ENCODE measurements around the gene ITGB3. TPM values are rescaled to one million over a fixed set of nuclear protein-coding genes. Genes with fewer than 3 reads are reported as not detected.

The ITGB3 gene
- total and polyA plus RNA-seq, 10 of the 15 experiments (the other 5 are each of a cell fraction or from before 2014, with no cell fraction given), result 0.69 to 22.8 (median 13.6) TPM

DNA sequence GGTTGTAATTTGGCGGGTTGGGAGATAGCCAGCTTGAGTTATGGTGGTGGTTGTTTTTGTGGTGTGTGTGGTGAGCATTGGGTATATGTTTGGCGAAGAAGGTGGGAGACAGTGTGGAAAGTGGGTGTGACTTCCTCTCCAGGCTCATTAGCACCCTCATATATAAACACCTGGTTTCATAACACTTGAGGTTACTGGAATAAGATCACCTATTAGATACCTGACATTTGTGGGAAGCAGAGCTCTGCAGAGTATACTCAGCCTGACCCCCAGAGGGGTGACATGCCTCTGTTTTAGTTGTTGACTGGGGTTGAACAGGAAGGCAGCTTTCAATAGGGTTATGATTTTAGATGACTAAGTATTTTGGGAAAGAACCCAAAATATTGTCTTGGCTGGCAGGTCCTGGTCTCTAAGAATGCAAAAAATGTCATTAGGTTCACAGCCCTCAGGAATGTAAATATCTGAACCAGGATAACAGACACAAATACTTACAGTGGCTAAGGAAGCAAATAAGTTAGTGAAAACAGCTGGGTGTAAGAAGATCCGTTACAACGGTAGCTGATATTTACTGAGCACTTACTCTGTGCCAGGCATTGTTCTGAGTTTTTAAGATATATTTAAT lies 51.8 kb downstream of the ITGB3 start (continued):
- TF ChIP-seq ESRRA (IDR thresholded peaks at IDR 0.05; ENCODE audit: low read length), result no peak
- no peak for TF ChIP-seq NR2C1 (IDR thresholded peaks at IDR 0.05)
- no peak for TF ChIP-seq NFYA (IDR thresholded peaks at IDR 0.05; ENCODE audit: borderline replicate concordance, low read depth, low read length)
- TF ChIP-seq, protein P1, sequence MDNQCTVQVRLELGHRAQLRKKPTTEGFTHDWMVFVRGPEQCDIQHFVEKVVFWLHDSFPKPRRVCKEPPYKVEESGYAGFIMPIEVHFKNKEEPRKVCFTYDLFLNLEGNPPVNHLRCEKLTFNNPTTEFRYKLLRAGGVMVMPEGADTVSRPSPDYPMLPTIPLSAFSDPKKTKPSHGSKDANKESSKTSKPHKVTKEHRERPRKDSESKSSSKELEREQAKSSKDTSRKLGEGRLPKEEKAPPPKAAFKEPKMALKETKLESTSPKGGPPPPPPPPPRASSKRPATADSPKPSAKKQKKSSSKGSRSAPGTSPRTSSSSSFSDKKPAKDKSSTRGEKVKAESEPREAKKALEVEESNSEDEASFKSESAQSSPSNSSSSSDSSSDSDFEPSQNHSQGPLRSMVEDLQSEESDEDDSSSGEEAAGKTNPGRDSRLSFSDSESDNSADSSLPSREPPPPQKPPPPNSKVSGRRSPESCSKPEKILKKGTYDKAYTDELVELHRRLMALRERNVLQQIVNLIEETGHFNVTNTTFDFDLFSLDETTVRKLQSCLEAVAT (IDR thresholded peaks at IDR 0.05), result 0 out of 2 replicates have a peak, but pooled peaks have one; percentile 31
- no peak for TF ChIP-seq ZZZ3 (IDR thresholded peaks at IDR 0.05; ENCODE audit: control insufficient read depth, insufficient read length, low read depth)
- no peak for TF ChIP-seq PAX5 (IDR thresholded peaks at IDR 0.05; ENCODE audit: borderline replicate concordance, low read depth, low read length)
- TF ChIP-seq, protein P2, sequence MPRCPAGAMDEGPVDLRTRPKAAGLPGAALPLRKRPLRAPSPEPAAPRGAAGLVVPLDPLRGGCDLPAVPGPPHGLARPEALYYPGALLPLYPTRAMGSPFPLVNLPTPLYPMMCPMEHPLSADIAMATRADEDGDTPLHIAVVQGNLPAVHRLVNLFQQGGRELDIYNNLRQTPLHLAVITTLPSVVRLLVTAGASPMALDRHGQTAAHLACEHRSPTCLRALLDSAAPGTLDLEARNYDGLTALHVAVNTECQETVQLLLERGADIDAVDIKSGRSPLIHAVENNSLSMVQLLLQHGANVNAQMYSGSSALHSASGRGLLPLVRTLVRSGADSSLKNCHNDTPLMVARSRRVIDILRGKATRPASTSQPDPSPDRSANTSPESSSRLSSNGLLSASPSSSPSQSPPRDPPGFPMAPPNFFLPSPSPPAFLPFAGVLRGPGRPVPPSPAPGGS (IDR thresholded peaks at IDR 0.05; ENCODE audit: borderline replicate concordance, insufficient read depth, low read depth, low read length, poor library complexity, severe bottlenecking), result no peak
- peak; percentile 45 to 62 for TF ChIP-seq IKZF2 (IDR thresholded peaks at IDR 0.05)
- no peak for TF ChIP-seq PAX8 (IDR thresholded peaks at IDR 0.05)
- TF ChIP-seq, protein P3, sequence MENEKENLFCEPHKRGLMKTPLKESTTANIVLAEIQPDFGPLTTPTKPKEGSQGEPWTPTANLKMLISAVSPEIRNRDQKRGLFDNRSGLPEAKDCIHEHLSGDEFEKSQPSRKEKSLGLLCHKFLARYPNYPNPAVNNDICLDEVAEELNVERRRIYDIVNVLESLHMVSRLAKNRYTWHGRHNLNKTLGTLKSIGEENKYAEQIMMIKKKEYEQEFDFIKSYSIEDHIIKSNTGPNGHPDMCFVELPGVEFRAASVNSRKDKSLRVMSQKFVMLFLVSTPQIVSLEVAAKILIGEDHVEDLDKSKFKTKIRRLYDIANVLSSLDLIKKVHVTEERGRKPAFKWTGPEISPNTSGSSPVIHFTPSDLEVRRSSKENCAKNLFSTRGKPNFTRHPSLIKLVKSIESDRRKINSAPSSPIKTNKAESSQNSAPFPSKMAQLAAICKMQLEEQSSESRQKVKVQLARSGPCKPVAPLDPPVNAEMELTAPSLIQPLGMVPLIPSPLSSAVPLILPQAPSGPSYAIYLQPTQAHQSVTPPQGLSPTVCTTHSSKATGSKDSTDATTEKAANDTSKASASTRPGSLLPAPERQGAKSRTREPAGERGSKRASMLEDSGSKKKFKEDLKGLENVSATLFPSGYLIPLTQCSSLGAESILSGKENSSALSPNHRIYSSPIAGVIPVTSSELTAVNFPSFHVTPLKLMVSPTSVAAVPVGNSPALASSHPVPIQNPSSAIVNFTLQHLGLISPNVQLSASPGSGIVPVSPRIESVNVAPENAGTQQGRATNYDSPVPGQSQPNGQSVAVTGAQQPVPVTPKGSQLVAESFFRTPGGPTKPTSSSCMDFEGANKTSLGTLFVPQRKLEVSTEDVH (IDR thresholded peaks at IDR 0.05; ENCODE audit: low read depth, partially characterized antibody), result no peak
- TF ChIP-seq, protein P4, sequence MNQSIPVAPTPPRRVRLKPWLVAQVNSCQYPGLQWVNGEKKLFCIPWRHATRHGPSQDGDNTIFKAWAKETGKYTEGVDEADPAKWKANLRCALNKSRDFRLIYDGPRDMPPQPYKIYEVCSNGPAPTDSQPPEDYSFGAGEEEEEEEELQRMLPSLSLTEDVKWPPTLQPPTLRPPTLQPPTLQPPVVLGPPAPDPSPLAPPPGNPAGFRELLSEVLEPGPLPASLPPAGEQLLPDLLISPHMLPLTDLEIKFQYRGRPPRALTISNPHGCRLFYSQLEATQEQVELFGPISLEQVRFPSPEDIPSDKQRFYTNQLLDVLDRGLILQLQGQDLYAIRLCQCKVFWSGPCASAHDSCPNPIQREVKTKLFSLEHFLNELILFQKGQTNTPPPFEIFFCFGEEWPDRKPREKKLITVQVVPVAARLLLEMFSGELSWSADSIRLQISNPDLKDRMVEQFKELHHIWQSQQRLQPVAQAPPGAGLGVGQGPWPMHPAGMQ (IDR thresholded peaks at IDR 0.05; ENCODE audit: borderline replicate concordance), result peak; percentile 48; the same call in 1 of the 2 replicates
- TF ChIP-seq ZNF24 (IDR thresholded peaks at IDR 0.05), result no peak
- no peak for TF ChIP-seq EED (IDR thresholded peaks at IDR 0.05; ENCODE audit: low read depth)
- no peak for TF ChIP-seq SMC3 (IDR thresholded peaks at IDR 0.05; ENCODE audit: borderline replicate concordance, low read length)
- no peak for TF ChIP-seq CBFB (IDR thresholded peaks at IDR 0.05; ENCODE audit: low read depth)
- no peak for TF ChIP-seq NR2F1 (conservative IDR thresholded peaks at IDR 0.05)
- TF ChIP-seq ASH2L (IDR thresholded peaks at IDR 0.05; ENCODE audit: borderline replicate concordance, low read depth), result no peak
- no peak for TF ChIP-seq YY1 (IDR thresholded peaks at IDR 0.05; ENCODE audit: low read depth, low read length)
- no peak for TF ChIP-seq ZNF384 (IDR thresholded peaks at IDR 0.05; ENCODE audit: borderline replicate concordance, low read depth, low read length)
- no peak for TF ChIP-seq JUND (IDR thresholded peaks at IDR 0.05; ENCODE audit: low read depth, low read length)
- no peak for TF ChIP-seq FOS (IDR thresholded peaks at IDR 0.05; ENCODE audit: borderline replicate concordance, extremely low read depth, insufficient read length)
- TF ChIP-seq SPI1 (IDR thresholded peaks at IDR 0.05; ENCODE audit: borderline replicate concordance, insufficient read depth, low read depth, low read length), result no peak
- no peak for TF ChIP-seq POU2F2 (IDR thresholded peaks at IDR 0.05; ENCODE audit: borderline replicate concordance, low read depth, low read length)
- TF ChIP-seq POLR2AphosphoS2 (IDR thresholded peaks at IDR 0.05; ENCODE audit: low read depth, low read length), result no peak
- no peak for TF ChIP-seq CHD4 (IDR thresholded peaks at IDR 0.05)
